GM18873 (cell line): ENCODE results near the gene IQSEC1.

Source experiments
- ATAC-seq: cut with Tn5 transposase; IDR thresholded peaks from one replicate; pipeline ENCODE4 v1.9.1; 2021; ENCODE audit warnings: mild to moderate bottlenecking, moderate library complexity, moderate number of reproducible peaks; ENCODE audit not compliant: unreplicated experiment, low FRiP score

IQSEC1 gene

GRCh38 chr3:12924437-12924836 is 148.8 kb downstream of the IQSEC1 start:
- no peak for ATAC-seq

DNA sequence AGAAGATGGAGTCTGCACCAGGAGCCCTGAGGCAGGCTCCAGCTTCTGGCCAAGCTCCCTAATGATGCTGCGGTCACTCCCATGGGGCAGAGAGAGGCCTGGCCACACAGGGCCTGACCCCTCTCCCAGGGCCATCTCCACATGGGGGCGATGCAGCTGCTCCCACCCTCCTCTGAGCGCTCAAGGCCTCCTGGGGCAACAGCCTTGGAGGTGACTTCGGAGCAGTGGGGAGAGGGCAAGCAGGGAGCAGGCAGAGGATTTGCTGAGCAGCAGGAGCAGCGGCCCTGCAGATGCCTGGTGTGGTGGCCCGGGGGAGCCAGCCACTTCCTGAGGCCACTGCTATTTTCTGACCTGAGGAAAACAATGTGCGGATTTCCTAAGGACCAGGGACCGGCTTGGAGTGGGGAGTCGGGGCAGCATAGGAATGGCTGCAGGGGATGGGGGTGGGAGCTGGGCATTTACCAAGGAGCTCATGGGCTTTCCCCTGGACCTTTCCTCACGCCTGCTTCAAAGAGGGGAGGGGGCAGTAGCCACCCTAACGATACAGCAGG is 150.3 kb downstream of the IQSEC1 start:
- no peak for ATAC-seq

GRCh38 chr3:12922306-12922705 is 150.9 kb downstream of the IQSEC1 start:
- ATAC-seq: no peak

GRCh38 chr3:12921736-12922135 is 151.5 kb downstream of the IQSEC1 start:
- ATAC-seq: no peak

DNA sequence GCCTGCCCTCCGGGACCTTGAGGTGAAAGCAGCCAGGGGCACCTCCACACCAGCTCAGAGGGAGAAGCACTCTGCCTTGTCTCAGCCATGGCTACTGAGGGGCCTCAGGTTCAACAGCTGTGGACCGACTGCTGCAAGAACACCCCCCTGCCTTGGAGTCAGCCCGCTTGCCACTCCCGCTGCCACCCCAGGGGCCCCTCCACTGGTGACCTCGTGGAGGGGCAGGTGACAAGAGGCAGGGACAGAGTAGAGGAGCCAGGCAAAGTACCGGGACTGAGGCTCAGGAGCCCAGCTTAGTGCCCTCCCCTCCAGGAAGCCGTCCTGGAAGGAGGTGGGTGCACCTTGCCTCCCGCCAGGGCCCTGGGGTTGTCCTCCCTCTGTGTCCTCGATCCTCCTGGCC is 152.3 kb downstream of the IQSEC1 start:
- ATAC-seq: no peak

DNA sequence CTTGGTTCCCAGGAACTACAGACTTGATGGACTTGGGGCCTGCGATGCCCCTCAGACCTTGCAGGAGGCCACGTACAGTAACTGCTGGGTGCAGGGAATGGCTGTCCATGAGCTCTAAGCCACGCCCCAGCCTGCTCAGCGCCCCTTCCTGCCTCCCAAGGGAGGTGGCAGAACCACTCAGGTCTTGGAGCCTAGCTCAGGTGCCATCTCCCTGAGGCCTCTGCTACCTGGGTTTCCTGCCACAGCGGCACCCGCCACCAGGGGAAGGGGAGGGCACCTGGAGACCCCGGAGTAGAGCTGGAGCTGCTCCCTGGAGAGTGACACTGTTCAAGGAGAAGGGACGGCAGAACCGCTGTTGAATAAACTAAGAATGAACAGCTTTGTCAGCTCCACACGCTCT is 154.0 kb downstream of the IQSEC1 start:
- ATAC-seq: no peak

GRCh38 chr3:12918231-12918630 is 155.0 kb downstream of the IQSEC1 start:
- ATAC-seq: no peak

- no peak for ATAC-seq
Observed at GRCh38 chr3:12916159-12916558, 157.1 kb downstream of the IQSEC1 start.

DNA sequence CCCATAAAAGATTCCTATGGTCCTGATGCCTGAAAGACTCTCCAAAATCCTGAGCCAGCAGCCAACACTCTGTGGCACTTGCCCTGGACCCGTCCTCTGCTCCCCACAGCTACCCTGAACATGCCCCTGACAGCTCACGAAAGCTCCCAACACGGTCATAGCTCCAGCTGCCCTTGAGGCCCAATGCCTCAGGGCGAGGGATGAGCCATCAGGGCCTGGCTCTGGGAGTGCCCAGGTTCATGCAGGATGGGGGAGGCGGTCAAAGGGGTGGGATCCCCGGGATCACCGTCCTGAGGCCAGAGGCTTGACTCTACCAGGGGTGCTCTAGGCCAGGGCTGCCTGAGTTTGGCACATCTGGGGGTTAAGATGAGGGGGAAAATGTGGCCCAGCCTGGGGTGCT is 159.1 kb downstream of the IQSEC1 start:
- ATAC-seq: no peak

DNA sequence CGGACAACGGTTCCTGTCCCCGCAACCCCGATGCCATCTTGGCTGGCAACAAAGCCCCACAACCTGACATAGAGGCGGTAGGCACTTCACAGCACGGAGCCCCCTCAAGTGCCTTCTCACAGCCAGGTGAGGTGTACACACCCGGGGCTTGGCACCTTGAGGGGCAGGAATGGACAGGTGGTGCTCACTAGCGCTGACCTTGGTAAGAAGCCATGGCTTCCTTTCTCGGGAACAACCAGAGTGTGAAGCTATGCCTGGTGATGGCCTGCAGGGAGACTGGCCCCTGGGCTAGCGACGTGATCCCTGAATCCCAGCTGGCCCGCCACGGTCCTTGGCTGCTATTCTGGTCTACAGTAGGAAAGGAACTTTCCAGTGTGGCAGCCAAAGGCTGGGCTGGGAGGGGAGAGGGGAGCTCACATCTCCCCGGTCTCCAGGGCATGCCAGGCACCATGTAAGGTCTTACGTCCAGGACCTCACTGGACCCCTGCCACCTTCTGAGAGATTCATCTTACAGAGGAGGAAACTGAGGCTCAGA is 161.3 kb downstream of the IQSEC1 start:
- ATAC-seq: no peak

DNA sequence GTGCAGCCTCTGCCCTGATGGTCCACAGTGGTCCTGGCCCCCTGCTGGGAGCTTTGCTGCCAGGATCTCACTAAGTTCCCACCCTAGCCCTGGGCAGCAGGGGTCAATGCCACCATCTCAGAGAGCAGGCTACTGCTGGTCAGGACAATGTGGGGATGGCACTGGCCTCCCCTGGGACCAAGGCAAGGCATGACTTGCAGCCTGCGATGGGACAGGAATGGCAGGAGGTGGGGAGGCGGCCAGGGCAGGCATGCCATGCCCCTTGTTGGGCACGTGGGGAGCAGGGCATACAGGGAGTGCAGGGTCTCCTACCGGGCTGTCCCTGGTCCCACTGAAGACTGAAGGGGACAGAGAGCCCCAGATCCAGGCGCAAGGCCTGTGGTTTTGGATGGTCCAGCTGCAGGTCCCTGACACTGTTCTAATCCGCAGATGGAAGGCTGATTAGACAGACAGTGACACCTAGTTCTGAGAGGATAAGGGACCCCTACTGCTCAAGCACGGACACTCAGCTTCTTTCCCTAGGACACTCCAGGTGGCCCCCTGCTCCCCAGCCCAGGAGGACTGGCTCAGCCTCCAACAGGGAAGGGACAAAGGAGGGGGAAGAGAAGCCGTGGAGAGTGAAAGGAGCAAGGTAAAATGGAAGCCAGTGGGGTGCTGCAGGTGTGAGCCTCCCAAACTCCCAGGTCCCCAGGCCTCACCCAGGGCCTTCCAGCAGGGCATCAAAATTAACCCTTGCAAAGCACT is 162.7 kb downstream of the IQSEC1 start:
- ATAC-seq: no peak

DNA sequence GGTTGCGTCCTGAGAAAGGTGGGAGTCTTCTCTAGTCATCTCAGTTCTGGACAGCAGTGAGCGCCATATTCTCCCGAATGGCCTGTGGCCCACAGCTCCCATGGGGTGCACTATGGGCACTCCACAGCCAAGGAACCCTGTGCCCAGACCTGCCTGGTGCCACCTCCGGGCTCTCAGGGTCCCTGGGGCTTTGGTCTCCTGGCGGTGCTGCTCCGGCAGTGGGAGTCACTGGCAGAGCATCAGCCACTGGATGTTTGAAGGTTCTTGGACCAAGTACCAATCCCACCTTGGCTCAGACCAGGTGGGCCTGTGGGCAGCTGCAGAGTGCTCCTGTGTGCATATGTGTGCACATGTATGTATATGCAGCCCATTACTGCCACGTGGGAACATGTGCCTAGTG is 163.5 kb downstream of the IQSEC1 start:
- no peak for ATAC-seq

DNA sequence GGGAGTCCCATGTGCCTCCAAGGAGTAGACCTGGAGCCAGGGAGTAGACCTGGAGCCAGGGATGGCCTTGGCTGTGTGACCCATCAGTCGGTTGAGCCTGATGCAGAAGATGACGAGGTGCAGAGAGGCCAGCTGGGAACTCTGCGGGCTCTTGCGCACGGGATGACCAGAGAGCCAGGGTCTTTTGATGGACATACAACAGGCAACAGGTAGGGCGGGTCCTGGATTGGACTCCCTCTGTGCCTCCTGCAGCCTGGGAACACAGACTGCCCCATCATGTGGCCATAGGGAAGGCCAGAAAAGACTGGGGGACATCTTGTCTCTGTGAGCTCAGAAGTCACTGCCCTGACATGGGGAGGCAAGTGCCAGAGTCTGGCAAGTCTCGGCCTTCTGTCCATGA is 164.4 kb downstream of the IQSEC1 start:
- ATAC-seq: no peak

GRCh38 chr3:12908136-12908730 is 165.0 kb downstream of the IQSEC1 start:
- ATAC-seq: no peak

- ATAC-seq: no peak
Observed at GRCh38 chr3:12907729-12908128, 165.5 kb downstream of the IQSEC1 start.

DNA sequence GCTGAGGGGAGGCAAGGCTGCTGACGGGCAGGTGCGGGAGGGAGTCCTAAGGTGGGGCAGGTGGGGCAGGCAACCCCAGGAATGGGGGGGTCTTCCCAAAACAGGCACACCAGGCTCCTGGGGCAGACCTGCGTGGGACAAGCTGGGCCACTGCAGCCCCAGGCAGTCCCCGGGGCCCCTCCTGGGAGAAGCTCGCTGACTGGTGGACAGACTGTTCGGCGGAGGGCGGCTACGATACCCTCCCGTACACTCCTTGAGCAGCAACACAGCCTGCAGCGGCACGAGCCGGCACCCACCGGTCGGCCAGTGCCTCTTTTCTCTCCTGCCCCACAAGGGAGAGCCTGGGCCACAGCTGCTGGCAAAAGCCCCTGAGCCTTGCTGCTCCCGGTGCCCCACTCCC is 165.9 kb downstream of the IQSEC1 start:
- no peak for ATAC-seq

DNA sequence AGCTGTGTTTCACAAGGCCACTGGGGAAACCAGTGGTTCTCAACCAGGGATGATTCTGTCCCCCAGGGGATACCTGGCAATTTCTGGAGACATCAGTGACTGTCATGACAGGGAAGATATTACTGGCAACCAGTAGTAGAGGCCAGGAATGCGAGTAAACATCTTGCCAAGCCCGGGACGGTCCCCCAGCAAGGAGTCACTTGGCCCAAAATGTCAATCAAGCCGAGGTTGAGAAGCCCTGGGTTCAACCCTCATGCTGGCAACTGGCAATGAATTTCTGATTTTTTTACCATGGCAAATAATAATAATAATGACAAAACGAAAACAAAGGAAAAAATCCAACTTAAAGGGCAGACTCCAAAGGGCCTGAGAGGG is 166.3 kb downstream of the IQSEC1 start:
- no peak for ATAC-seq

- no peak for ATAC-seq
Observed at GRCh38 chr3:12906141-12906915, 166.9 kb downstream of the IQSEC1 start.

DNA sequence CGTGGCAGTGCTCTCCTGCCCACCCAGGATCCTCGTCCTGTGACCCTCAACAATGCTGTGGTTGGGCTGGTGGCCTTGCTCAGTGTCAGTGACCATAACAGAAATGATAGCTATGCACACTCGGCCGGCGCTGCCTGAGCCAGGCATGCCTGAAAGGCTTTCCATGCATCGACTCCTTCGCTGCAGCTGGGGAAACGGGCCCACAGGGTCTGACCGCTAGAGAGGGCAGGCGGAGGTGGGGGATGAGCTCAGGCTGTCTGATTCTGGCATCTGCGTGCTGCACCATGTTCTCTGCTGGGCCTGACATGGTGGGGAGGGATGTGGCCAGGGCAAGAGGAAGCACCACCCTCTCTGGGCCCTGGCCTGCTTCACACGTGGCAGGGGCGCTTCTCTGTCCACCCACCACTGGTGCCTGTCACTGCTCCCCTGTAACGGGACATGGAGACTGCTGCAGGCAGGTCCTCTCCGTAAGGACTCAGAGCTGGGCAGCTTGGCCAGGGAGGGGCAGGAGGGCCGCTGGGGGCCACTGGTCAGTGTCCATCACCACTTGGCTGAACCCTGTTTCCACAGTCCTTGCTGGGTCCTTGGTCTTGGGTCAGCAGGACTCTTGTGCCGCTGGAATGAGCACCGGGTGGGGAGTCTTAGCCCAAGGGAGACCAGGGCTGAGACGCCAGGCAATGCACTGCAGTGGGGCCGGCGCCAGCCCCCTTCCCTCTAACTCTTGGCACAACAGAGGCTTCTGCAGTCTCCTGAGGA is 167.7 kb downstream of the IQSEC1 start:
- ATAC-seq: no peak

DNA sequence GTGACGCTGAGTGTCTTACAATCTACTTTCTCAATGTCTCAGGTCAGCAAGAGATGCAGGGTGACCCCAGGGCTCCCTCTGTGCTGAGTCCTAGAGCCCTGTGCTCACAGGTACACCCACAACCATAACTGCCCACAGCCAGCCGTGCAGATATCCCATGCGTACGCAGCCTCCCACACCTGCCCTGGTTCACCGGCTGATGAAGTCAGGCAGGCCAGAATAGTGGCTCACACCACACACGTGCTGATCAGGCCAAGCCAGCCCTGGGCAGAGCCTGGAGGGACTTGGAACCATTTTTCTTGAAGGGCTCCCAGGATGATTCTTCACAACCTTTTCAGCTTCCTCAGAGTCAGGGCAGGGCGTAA is 168.3 kb downstream of the IQSEC1 start:
- no peak for ATAC-seq

- ATAC-seq: no peak
Observed at GRCh38 chr3:12903881-12904280, 169.3 kb downstream of the IQSEC1 start.
